HCT116 (cell line): ENCODE results near the gene INPP5F. TPM values are rescaled to one million over a fixed set of nuclear protein-coding genes. Genes with fewer than 3 reads are reported as not detected.
A peak's percentile ranks its signal among the peaks of the same experiment; 100 is the strongest.

Experiments
- ATAC-seq: fragments of 200-7000 bp; cut with Tn5 transposase; 2 replicates; pipeline ENCODE4 v1.9.1; 2020; ENCODE audit warnings: mild to moderate bottlenecking, moderate library complexity
- BruUV-seq: library from RNA; stranded (reverse); fragments of 400-500 nt; replicated peaks from 2 replicates; lab custom pipeline; 2021; lab: Mats Ljungman, UMichigan
- CTCF ChIA-PET: fragments of 300-600 bp; sonication (Branson Sonifier 250); formaldehyde crosslinking; loops from one replicate; lab custom pipeline; 2021; ENCODE audit warnings: antibody characterized with exemption; lab: Charles Lee
- POLR2A ChIA-PET: fragments of 300-600, 350-600 bp; sonication (Branson Sonifier 250); formaldehyde crosslinking; loops from one replicate; lab custom pipeline; 2021; ENCODE audit warnings: antibody characterized with exemption; lab: Charles Lee
- RAD21 ChIA-PET, 2 experiments: fragments of 300-600 bp; sonication (Branson Sonifier 250); formaldehyde crosslinking; loops; one replicate each; lab custom pipeline; 2023; ENCODE audit warnings: low total read pairs in 2 of 2; ENCODE audit not compliant: uncharacterized antibody in 2 of 2, unreplicated experiment in 2 of 2, low non-redundant PET in 1 of 2; lab: Charles Lee
- DNase-seq: peaks from one replicate; pipeline ENCODE4 v3.0.0-alpha.2; 2010; ENCODE audit warnings: low read depth, low spot score
- H2AFZ ChIP-seq: fragments of 200-600 bp; shearing (Covaris generic), sonication (generic); 2 replicates; pipeline ENCODE4 v1.6.1; 2017; ENCODE audit warnings: low read depth, mixed run types, mixed read lengths, antibody characterized with exemption, low read length; ENCODE audit not compliant: poor library complexity, severe bottlenecking
- H3K27ac ChIP-seq: 2 replicates; pipeline ENCODE4 v1.5.1; 2012; ENCODE audit warnings: low read depth, low read length
- H3K27me3 ChIP-seq: fragments of 200-600 bp; sonication (generic); 2 replicates; pipeline ENCODE4 v1.6.1; 2016; ENCODE audit warnings: mixed run types, low read length, mixed read lengths; ENCODE audit not compliant: insufficient read depth
- H3K36me3 ChIP-seq, 2 experiments: fragments of 200-500 bp in 1 of 2; fragments of 200-600 bp in 1 of 2; sonication (Bioruptor generic) in 1 of 2; sonication (generic) in 1 of 2; 2 replicates each; pipeline versions ENCODE4 v1.5.1 to v1.6.1; 2014 to 2016; ENCODE audit warnings: low read length in 2 of 2, inconsistent platforms in 1 of 2, mixed read lengths in 1 of 2, mixed run types in 1 of 2; ENCODE audit not compliant: insufficient read depth in 2 of 2, control insufficient read depth in 1 of 2
- H3K4me1 ChIP-seq, 2 experiments: fragments of 200-600 bp in 1 of 2; sonication (generic) in 1 of 2; 2 replicates each; pipeline versions ENCODE4 v1.5.1 to v1.6.1; 2012 to 2017; ENCODE audit warnings: low read length in 2 of 2, inconsistent platforms in 1 of 2, mild to moderate bottlenecking in 1 of 2, mixed read lengths in 1 of 2, mixed run types in 1 of 2, moderate library complexity in 1 of 2; ENCODE audit not compliant: insufficient read depth in 2 of 2, control insufficient read depth in 1 of 2
- H3K4me2 ChIP-seq: fragments of 200-600 bp; sonication (generic); 2 replicates; pipeline ENCODE4 v1.6.1; 2017; ENCODE audit warnings: mixed run types, low read length, mixed read lengths
- H3K4me3 ChIP-seq, 2 experiments: fragments of 200-600 bp in 1 of 2; sonication (generic) in 1 of 2; replicated peaks in 1 of 2; 2 replicates each; pipeline ENCODE4 v1.5.1; 2011 to 2016; ENCODE audit warnings: low read length in 2 of 2, control low read depth in 1 of 2, low read depth in 1 of 2, mild to moderate bottlenecking in 1 of 2, mixed read lengths in 1 of 2, mixed run types in 1 of 2
- H3K79me2 ChIP-seq: fragments of 200-600 bp; sonication (generic); 2 replicates; pipeline ENCODE4 v1.6.1; 2017; ENCODE audit warnings: mild to moderate bottlenecking, mixed run types, low read length, moderate library complexity, mixed read lengths; ENCODE audit not compliant: insufficient read depth
- H3K9ac ChIP-seq: fragments of 200-600 bp; sonication (generic); 2 replicates; pipeline ENCODE4 v1.6.1; 2016; ENCODE audit warnings: low read length, mixed read lengths
- H3K9me2 ChIP-seq: fragments of 200-600 bp; sonication (generic), shearing (Covaris generic); 2 replicates; pipeline ENCODE4 v1.6.1; 2017; ENCODE audit warnings: mixed run types, mild to moderate bottlenecking, moderate library complexity; ENCODE audit not compliant: insufficient read depth
- H3K9me3 ChIP-seq, 2 experiments: fragments of 200-500 bp in 1 of 2; fragments of 200-600 bp in 1 of 2; sonication (Bioruptor generic) in 1 of 2; sonication (generic) in 1 of 2; 2 replicates each; pipeline ENCODE4 v1.6.1; 2014 to 2017; ENCODE audit warnings: low read length in 2 of 2, mixed read lengths in 2 of 2, inconsistent platforms in 1 of 2, low read depth in 1 of 2, mild to moderate bottlenecking in 1 of 2, mixed run types in 1 of 2, moderate library complexity in 1 of 2; ENCODE audit not compliant: control insufficient read depth in 1 of 2, insufficient read depth in 1 of 2
- H4K20me1 ChIP-seq: fragments of 200-600 bp; sonication (generic), shearing (Covaris generic); 2 replicates; pipeline ENCODE4 v1.6.1; 2017; ENCODE audit warnings: mixed run types, mild to moderate bottlenecking, moderate library complexity; ENCODE audit not compliant: insufficient read depth
- CEBPB ChIP-seq: IDR thresholded peaks from 2 replicates; pipeline ENCODE4 v1.6.1; 2012; ENCODE audit warnings: low read depth
- ELF1 ChIP-seq: IDR thresholded peaks from 2 replicates; pipeline ENCODE4 v1.6.1; 2012; ENCODE audit warnings: low read depth, borderline replicate concordance
- EZH2 ChIP-seq: fragments of 200-600 bp; sonication (generic); IDR thresholded peaks from 2 replicates; pipeline ENCODE4 v1.6.1; 2017; ENCODE audit warnings: antibody characterized with exemption, mixed run types
- JUND ChIP-seq: IDR thresholded peaks from 2 replicates; pipeline ENCODE4 v1.6.1; 2012
- POLR2A ChIP-seq: IDR thresholded peaks from 2 replicates; pipeline ENCODE4 v1.7.0; 2011; ENCODE audit warnings: borderline replicate concordance; ENCODE audit not compliant: insufficient read depth, insufficient read length; ENCODE audit errors: extremely low read depth
- POLR2AphosphoS5 ChIP-seq: IDR thresholded peaks from 2 replicates; pipeline ENCODE4 v1.6.1; 2011; ENCODE audit warnings: mild to moderate bottlenecking, low read depth, low read length, moderate library complexity
- SP1 ChIP-seq: IDR thresholded peaks from 2 replicates; pipeline ENCODE4 v1.6.1; 2012; ENCODE audit warnings: low read depth
- SRF ChIP-seq: IDR thresholded peaks from 2 replicates; pipeline ENCODE4 v1.6.1; 2012; ENCODE audit warnings: low read depth
- YY1 ChIP-seq: IDR thresholded peaks from 2 replicates; pipeline ENCODE4 v1.6.1; 2011; ENCODE audit warnings: low read length, low read depth, moderate library complexity, mild to moderate bottlenecking; ENCODE audit not compliant: insufficient replicate concordance; ENCODE audit errors: extremely low read depth
- ZFX ChIP-seq: fragments of 450-650 bp; IDR thresholded peaks from 2 replicates; pipeline ENCODE4 v1.6.1; 2017
- ZNF274 ChIP-seq: fragments of 200-500 bp; sonication (Bioruptor generic); IDR thresholded peaks from 2 replicates; pipeline ENCODE4 v1.6.1; 2014; ENCODE audit warnings: mild to moderate bottlenecking, low read depth, low read length, inconsistent platforms
- intact Hi-C: fragments of 100-400 bp; cut with micrococcal nuclease; formaldehyde crosslinking; loops from 2 replicates; pipeline ENCODE4 v1.10.0; 2022
- total RNA-seq: library from RNA; stranded (reverse); gene quantifications from one replicate; pipeline ENCODE4 v1.2.1, GENCODE V29; 2021; ENCODE audit not compliant: unreplicated experiment
- TF ChIP-seq, protein P1 (sequence below): IDR thresholded peaks from 2 replicates; pipeline ENCODE4 v1.6.1; 2012; ENCODE audit warnings: low read depth
- TF ChIP-seq, protein P2 (sequence below): IDR thresholded peaks from 2 replicates; pipeline ENCODE4 v1.6.1; 2012

Gene INPP5F
- total RNA-seq, 1 experiment from 2014 or later: 21.6 TPM

DNA sequence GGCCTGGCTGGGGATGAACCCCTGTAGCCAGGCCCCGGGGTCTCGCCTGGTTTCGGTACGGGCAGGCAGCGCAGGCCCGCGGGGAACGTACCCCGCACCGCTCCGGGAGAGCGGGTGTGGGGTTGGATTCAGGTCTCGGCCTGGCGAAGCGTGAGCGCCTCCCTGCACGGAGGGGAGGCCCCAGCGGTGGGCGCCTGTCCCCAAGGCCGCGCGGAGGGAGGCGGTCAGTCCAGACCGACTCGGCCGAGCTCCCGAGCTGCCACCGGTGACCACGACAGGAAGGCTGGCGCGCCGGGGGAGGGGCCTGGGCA, 378 bp upstream of the INPP5F start (continued):
- TF ChIP-seq POLR2A (peak; percentile 80), ZNF274 (no peak)

DNA sequence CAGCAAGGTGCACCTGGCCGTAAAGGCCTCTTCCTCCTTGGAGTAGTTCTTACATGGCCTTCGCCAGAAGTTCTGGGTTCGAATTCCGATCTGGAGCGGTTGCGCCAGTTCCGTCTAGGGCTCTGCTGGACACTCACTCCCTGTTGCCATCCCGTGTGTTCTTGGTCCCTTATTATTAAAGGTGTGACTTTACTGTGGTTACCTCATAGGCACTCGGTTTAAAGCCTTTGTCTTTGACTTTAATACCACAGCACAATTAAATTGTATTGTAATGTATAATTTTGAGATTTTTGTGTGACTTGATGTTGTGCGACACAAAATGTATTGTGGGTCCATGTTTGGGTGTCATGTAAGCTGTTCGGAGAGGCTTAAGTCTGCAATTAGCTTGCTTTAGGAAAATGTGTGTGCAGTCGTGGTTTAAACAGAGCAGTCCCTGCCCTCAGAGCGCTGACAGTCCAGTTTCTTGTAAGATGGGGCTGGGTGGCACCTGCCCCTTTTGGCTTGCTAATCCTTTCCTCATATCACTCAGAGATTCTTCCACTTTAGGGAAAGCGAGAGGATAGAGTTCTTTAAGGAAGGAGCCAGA, 919 bp downstream of the INPP5F start:
- H3K9ac ChIP-seq: peak overlapping the region; percentile 69
- H3K9me3 ChIP-seq: no peaks in the 10 kb centered on the region
- ChIA-PET RAD21 (interaction anchor here in 1 of 2 experiments (1.1 kb wide), 1 partner anchor 40 kb away, joined by 4 read pairs; no protein-coding TSS in a partner anchor), CTCF (interaction anchor here (1.5 to 2.1 kb wide), 3 partner anchors 9 to 118 kb away, joined by 5 to 10 read pairs (median 9); no protein-coding TSS in a partner anchor), POLR2A (interaction anchor here (0.7 to 1.5 kb wide), 3 partner anchors 8 to 11 kb away, joined by 3 to 12 read pairs (median 10); no protein-coding TSS in a partner anchor)
- ATAC-seq: no peak
- H3K4me1 ChIP-seq: peaks cover 15 to 23% of the 10 kb centered on the region in 2 experiments
- H3K9me2 ChIP-seq: no peaks in the 10 kb centered on the region
- TF ChIP-seq CEBPB (no peak), SRF (no peak), YY1 (no peak), POLR2AphosphoS5 (no peak), JUND (no peak), ZFX (no peak), ELF1 (no peak), EZH2 (no peak), SP1 (no peak)
- TF ChIP-seq, protein P1, sequence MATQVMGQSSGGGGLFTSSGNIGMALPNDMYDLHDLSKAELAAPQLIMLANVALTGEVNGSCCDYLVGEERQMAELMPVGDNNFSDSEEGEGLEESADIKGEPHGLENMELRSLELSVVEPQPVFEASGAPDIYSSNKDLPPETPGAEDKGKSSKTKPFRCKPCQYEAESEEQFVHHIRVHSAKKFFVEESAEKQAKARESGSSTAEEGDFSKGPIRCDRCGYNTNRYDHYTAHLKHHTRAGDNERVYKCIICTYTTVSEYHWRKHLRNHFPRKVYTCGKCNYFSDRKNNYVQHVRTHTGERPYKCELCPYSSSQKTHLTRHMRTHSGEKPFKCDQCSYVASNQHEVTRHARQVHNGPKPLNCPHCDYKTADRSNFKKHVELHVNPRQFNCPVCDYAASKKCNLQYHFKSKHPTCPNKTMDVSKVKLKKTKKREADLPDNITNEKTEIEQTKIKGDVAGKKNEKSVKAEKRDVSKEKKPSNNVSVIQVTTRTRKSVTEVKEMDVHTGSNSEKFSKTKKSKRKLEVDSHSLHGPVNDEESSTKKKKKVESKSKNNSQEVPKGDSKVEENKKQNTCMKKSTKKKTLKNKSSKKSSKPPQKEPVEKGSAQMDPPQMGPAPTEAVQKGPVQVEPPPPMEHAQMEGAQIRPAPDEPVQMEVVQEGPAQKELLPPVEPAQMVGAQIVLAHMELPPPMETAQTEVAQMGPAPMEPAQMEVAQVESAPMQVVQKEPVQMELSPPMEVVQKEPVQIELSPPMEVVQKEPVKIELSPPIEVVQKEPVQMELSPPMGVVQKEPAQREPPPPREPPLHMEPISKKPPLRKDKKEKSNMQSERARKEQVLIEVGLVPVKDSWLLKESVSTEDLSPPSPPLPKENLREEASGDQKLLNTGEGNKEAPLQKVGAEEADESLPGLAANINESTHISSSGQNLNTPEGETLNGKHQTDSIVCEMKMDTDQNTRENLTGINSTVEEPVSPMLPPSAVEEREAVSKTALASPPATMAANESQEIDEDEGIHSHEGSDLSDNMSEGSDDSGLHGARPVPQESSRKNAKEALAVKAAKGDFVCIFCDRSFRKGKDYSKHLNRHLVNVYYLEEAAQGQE: no peak
- TF ChIP-seq, protein P2, sequence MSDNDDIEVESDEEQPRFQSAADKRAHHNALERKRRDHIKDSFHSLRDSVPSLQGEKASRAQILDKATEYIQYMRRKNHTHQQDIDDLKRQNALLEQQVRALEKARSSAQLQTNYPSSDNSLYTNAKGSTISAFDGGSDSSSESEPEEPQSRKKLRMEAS: no peak
- no peaks in the 10 kb centered on the region for H3K27me3 ChIP-seq
- H3K4me3 ChIP-seq: peak overlapping the region; percentile 71 to 76
- H2AFZ ChIP-seq: no peak overlapping the region
- H3K4me2 ChIP-seq: peak overlapping the region; percentile 91
- no peak for DNase-seq
- H3K79me2 ChIP-seq: peaks cover 24% of the 10 kb centered on the region
- no peaks in the 10 kb centered on the region for H4K20me1 ChIP-seq
- no TSS peak for BruUV-seq
- no peak overlapping the region; the same call in 1 of the 2 replicates for H3K27ac ChIP-seq
- H3K36me3 ChIP-seq: no peaks in the 10 kb centered on the region
- intact Hi-C loops: loop anchor here (2.0 to 5.0 kb wide), 2 partner anchors 76 to 129 kb away; partner anchors contain the start of genes BAG3 and TIAL1
